IMR-90 (cell line): ENCODE measurements around the gene HES1.

Experiments used
- BHLHE40 ChIP-seq: fragments of 150-350 bp; IDR thresholded peaks from 2 replicates; pipeline ENCODE4 v1.6.1; 2016; ENCODE audit warnings: mild to moderate bottlenecking, low read depth, low read length
- FOS ChIP-seq: fragments of 150-350 bp; IDR thresholded peaks from 2 replicates; pipeline ENCODE4 v1.6.1; 2016; ENCODE audit warnings: low read depth, low read length
- MAFK ChIP-seq: IDR thresholded peaks from 2 replicates; pipeline ENCODE4 v1.6.1; 2012; ENCODE audit warnings: low read depth, low read length, improper control_type of control experiment
- MAZ ChIP-seq: IDR thresholded peaks from 2 replicates; pipeline ENCODE4 v1.6.1; 2012; ENCODE audit warnings: low read depth, mild to moderate bottlenecking, low read length, improper control_type of control experiment, moderate library complexity, borderline replicate concordance
- MXI1 ChIP-seq: IDR thresholded peaks from 2 replicates; pipeline ENCODE4 v1.6.1; 2012; ENCODE audit warnings: low read depth, mild to moderate bottlenecking, low read length, moderate library complexity, borderline replicate concordance
- POLR2A ChIP-seq: IDR thresholded peaks from 2 replicates; pipeline ENCODE4 v1.6.1; 2012; ENCODE audit warnings: mild to moderate bottlenecking, low read depth, low read length
- RAD21 ChIP-seq: IDR thresholded peaks from 2 replicates; pipeline ENCODE4 v1.6.1; 2012; ENCODE audit warnings: low read length, improper control_type of control experiment
- RCOR1 ChIP-seq: IDR thresholded peaks from 2 replicates; pipeline ENCODE4 v1.6.1; 2012; ENCODE audit warnings: mild to moderate bottlenecking, low read length, improper control_type of control experiment; ENCODE audit not compliant: insufficient replicate concordance
- RFX5 ChIP-seq: IDR thresholded peaks from 2 replicates; pipeline ENCODE4 v1.8.0; 2012; ENCODE audit warnings: low read depth, mild to moderate bottlenecking, low read length, moderate library complexity
- TF ChIP-seq, protein P1 (sequence below): conservative IDR thresholded peaks from 2 replicates; pipeline ENCODE4 v1.5.1; 2012; ENCODE audit warnings: mild to moderate bottlenecking, low read depth, low read length, improper control_type of control experiment
- TF ChIP-seq, protein P2 (sequence below): fragments of 150-350 bp; IDR thresholded peaks from 2 replicates; pipeline ENCODE4 v1.6.1; 2016; ENCODE audit warnings: low read depth, mild to moderate bottlenecking, low read length, moderate library complexity, borderline replicate concordance
- TF ChIP-seq, protein P3 (sequence below): fragments of 150-350 bp; IDR thresholded peaks from 2 replicates; pipeline ENCODE4 v1.6.1; 2017; ENCODE audit warnings: mild to moderate bottlenecking, antibody characterized with exemption, low read length, low read depth

DNA sequence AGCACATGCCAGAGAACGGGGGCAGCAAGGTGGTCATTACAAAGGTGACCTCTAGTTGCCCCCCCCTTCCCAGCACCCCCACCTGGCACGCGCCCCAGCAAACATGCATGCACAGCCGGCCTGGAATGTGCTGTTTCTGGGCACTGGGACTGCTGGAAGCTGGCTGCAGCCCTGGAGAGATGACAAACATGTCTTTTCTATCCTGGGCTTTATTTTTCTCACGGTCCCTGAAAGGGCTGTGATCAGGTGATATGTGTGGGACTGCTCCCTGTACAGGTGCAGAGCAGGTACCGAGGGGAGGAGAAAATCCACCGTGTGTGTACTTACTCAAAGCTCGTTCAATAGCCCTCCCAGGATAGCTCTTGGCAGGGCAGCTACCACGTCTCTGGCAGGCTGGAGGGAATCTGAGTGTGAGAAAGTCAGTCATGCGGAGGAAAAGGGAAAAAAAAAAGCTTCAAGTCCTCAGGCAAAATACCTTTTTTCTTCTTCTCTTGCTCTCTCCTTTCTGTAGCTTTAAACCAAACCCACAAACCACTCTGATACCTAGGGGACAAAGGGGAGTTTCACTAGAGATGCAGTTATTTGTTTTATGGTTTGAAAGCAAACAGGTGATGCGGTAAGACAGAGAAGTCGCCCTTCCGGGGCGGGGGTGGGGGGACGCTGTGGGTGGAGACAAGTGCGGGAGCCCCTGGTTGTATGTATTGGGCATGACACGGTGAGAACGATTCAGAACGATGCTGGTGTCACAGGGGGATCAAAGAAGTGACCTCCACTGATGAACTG, 5.0 kb upstream of the HES1 start:
- TF ChIP-seq POLR2A (no peak), BHLHE40 (no peak), MXI1 (no peak), MAFK (no peak), RCOR1 (no peak), RAD21 (no peak), MAZ (no peak), FOS (no peak), RFX5 (no peak)
- TF ChIP-seq, protein P1, sequence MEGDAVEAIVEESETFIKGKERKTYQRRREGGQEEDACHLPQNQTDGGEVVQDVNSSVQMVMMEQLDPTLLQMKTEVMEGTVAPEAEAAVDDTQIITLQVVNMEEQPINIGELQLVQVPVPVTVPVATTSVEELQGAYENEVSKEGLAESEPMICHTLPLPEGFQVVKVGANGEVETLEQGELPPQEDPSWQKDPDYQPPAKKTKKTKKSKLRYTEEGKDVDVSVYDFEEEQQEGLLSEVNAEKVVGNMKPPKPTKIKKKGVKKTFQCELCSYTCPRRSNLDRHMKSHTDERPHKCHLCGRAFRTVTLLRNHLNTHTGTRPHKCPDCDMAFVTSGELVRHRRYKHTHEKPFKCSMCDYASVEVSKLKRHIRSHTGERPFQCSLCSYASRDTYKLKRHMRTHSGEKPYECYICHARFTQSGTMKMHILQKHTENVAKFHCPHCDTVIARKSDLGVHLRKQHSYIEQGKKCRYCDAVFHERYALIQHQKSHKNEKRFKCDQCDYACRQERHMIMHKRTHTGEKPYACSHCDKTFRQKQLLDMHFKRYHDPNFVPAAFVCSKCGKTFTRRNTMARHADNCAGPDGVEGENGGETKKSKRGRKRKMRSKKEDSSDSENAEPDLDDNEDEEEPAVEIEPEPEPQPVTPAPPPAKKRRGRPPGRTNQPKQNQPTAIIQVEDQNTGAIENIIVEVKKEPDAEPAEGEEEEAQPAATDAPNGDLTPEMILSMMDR = no peak
- TF ChIP-seq, protein P2, sequence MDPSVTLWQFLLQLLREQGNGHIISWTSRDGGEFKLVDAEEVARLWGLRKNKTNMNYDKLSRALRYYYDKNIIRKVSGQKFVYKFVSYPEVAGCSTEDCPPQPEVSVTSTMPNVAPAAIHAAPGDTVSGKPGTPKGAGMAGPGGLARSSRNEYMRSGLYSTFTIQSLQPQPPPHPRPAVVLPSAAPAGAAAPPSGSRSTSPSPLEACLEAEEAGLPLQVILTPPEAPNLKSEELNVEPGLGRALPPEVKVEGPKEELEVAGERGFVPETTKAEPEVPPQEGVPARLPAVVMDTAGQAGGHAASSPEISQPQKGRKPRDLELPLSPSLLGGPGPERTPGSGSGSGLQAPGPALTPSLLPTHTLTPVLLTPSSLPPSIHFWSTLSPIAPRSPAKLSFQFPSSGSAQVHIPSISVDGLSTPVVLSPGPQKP = no peak
- TF ChIP-seq, protein P3, sequence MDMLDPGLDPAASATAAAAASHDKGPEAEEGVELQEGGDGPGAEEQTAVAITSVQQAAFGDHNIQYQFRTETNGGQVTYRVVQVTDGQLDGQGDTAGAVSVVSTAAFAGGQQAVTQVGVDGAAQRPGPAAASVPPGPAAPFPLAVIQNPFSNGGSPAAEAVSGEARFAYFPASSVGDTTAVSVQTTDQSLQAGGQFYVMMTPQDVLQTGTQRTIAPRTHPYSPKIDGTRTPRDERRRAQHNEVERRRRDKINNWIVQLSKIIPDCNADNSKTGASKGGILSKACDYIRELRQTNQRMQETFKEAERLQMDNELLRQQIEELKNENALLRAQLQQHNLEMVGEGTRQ = no peak
